Limb (tissue), 2 donors: ENCODE measurements around the gene KRT15.
A peak's percentile ranks its signal among the peaks of the same experiment; 100 is the strongest.

Source experiments
- DNase-seq, 2 donors: peaks; one replicate each; pipeline ENCODE4 v3.0.0-alpha.2; 2016; ENCODE audit errors: extremely low spot score in 2 of 2

The KRT15 gene

DNA sequence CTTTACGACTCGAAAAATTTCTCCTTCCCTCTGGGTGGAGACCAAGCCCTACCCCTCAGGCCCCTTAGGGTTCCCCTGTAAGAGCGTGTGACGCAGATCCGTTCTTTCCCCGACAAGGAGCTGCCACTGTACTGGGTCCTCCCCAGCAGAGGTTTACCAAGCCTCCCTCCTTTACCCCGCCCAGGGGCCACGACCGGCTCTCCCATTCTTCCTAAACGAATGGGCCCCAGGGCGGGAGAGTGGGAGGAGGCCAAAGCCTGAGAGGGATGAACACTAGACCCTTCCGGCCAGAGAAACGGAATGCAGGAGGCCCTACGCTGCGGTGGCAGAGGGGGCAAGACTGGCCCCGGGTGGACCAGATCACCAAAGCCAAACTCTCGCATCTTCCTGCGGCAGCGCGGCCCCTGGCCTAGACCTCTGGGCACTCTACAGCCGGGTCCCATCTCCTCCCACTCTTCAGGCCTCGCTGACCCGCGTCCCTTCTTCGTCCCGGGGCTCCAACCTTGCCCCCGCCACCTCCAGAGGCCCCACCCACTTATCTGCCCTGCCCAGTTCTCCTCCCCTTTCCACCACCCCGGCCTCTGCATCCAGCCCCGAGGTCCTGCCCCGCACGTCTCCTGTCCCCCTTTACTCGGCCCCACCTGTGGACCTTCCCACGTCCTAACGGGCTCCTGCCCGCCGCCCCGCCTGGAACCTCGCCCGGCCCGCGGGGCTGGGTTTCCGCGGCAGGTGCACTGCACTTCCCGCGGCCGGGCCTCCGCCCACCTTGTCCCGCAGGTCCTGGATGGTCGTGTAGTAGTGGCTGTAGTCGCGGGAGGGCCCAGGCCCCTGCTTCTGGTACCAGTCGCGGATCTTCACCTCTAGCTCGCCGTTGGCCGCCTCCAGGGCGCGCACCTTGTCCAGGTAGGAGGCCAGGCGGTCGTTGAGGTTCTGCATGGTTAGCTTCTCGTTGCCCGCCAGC is 8.7 kb upstream of the KRT15 start:
- peak in 1 of 2 donors; percentile 48 for DNase-seq

DNA sequence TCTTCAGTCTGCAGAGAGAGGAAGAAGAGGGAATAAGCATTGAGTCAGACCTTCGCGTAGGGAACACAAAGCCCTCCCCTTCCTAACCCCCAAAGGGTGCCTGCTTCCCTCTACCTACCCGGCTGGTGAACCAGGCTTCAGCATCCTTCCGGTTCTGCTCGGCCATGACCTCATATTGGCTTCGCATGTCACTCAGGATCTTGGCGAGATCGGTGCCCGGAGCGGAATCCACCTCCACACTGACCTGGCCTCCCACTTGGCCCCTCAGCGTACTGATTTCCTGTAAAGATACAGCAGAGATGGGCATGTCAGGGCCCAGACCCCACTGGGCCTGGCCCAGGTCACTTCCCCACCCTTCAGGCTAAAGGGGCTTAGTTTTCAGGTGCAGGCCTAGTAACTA is 5.6 kb upstream of the KRT15 start:
- no peak for DNase-seq

GRCh38 chr17:41523787-41524186 is 5.1 kb upstream of the KRT15 start:
- no peak for DNase-seq

DNA sequence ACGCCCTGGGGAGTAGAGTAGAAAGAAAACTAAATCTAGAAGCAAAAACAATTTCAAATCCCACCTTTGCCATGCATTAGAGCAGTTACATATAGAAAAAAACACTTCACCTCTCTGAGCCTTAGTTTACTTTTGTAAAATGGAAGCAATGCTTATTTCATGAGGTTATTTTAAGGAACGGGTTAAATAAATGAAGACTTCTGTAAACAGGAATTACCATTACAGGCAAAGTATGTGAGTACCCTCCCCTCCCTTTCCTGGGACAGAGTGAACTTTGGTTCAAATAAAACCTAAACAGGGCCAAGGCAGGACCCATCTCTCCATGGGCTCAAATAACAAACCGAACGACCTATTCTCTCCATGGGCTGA is 4.5 kb upstream of the KRT15 start:
- DNase-seq: no peak

GRCh38 chr17:41522301-41523224 is 3.9 kb upstream of the KRT15 start:
- DNase-seq: no peak

- peak in 1 of 2 donors; percentile 62 for DNase-seq
Observed at GRCh38 chr17:41521574-41522261, 3.0 kb upstream of the KRT15 start.

DNA sequence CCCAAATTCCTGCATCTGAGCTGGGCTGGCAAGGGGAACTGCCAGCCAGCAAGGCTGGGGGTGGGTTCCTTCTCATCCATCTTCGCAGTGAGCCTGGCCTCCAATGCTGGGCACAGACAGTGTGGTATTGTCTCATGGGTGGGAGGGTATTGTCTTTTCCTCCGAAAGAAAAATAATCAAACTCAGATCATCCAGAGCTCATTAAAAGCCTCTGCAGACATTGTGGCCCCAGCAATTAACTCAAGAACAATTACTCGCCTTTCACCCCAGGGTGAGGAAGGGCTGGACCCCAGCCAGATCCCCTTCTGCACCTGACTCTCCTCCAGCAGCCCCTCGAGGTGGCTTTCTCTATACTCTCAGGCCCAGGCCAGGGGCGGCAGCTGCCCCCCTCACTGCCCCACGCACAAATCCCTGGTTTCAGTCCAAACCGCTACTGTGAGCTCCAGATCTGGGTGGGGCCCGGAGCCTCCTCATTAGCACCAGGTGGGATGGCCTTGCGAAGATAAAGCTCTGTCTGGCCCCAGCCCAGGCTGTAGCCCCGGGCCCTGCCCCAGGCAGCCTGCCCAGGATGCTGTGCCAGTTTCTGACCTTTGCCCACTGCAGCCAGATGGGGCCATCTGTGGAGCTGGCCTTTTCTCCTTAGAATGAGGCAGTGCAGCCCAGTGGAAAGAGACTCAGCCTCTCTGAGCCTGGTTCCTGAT is 2.3 kb upstream of the KRT15 start:
- DNase-seq: no peak

DNA sequence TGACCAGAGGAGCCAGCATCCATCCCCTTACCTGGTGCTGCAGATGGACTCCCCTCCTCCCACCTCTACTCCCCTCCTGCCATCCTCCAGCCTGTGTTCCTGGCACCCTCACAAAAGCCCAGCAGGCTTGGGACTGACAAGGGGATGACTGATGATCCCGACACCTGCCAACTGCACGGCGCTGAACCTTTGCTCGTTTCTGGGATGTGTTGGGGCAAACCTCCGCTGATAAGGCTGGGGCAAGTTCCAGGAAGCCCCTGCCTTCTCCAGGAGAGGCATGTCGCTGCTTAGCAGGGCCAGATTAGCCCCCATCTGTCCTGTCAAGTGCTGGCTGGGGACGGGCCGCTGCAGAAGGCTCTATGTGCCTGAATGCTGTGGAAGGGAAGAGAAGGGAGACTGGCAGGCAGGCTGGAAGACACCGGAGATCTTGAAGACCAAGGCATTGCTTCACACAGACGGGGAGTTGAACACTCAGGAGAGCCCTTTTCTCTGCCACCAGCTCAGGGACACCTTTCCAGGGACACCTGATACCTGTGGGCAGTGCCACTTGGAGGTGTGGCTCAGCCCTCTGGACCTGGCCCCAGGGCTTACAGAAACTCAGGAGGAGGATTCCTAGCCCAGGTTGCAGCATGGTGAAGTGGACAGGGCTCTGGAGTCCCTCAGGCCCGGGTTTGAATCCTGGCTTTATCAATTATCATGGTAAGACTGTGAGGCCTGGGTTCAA is 973 bp upstream of the KRT15 start:
- no peak for DNase-seq

GRCh38 chr17:41518031-41518430 is 659 bp downstream of the KRT15 start:
- no peak for DNase-seq

GRCh38 chr17:41516830-41517283 is 1.8 kb downstream of the KRT15 start:
- DNase-seq: no peak

DNA sequence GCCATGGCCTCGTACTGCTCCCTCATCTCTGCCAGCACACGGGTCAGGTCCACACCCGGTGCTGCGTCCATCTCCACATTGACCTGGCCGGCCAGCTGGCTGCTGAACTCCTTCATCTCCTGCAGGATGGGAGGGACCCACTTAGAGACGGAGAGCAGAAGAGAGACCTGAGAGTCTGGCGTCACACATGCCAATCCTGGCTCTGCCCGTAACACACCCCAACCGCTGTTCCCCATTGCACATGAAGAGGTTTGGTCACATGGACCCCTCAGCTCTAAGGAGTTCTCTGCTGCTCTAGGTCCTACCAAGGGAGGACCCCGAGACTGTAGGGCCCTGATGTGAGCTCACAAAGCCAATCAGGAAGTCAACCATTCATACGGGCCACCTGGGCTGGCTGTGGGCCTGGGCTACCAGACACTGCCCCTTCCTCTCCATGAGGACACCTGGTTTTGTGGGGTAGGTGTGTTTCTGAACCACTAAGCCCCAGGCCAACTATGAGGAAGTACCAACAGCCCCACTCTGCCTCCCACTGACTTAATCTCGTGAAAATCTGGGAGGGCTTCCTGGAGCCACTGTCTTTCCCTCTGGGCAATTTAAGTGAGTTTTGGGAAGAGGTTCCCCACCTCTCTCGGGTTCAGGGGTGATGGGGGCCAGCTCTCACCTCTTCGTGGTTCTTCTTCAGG is 2.4 kb downstream of the KRT15 start:
- DNase-seq: no peak

DNA sequence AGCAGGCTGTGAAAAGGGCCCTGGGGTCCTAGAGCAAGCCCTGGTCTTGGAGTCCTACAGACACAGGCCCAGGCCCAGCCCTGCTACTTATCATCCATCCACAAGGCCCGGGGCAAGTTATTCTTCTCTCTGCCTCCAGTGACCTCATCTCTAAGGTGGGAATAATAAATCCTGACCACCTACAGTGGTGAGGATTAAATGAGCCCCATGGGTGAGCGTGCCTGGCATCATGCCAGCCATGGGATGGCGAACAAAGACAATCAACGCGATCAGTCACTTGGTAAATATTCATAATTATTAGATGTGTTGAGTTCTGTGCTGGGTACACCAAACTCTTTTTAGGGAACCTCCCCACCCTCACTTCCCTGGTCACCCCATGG is 5.5 kb downstream of the KRT15 start:
- no peak for DNase-seq

- no peak for DNase-seq
Observed at GRCh38 chr17:41512546-41513167, 6.0 kb downstream of the KRT15 start.

- no peak for DNase-seq
Observed at GRCh38 chr17:41511716-41512115, 7.0 kb downstream of the KRT15 start.

- no peak for DNase-seq
Observed at GRCh38 chr17:41511116-41511515, 7.6 kb downstream of the KRT15 start.

DNA sequence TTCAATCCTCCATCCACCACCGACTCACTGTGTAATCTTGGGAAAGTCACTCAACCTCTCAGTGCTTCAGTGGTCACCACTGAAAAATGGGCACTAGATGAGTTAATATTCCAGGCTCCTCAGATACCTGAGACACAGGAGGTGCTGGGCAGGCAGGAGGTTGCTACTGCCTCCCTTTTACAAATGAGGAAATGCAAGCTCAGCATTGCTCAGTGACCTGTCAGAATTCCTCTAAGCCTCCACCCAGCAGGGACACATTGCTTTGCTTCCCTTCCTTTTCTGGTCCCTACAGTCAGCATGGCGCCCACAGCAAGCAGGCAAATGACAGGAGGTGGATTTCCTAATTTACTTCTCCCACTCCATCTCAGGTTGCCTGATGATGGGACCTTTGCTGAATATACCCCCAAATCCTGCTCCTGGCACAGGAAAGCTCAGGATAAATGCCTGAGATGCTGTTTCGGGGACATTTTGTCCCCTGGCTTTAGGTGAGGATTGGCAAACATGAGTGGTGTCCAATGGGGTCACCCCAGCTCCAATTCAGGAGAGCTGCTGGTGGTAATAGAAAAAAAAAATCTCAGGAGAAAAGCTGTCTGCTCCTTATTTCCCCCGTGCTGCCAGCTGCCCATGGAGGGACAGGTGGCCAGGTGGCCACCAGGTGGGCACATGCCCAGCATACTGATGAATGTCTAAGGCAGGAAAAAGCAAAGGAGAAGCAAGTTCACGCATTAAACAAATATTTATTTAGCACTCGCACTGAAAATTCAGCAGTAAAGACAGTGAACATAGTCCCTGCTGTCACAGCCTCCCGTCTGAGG is 8.2 kb downstream of the KRT15 start:
- no peak for DNase-seq

GRCh38 chr17:41507315-41507880 is 11.3 kb downstream of the KRT15 start:
- no peak for DNase-seq
